GM18873 (cell line): Measurements from ENCODE around the gene WSB2.

Source experiments
- ATAC-seq: cut with Tn5 transposase; IDR thresholded peaks from one replicate; pipeline ENCODE4 v1.9.1; 2021; ENCODE audit warnings: mild to moderate bottlenecking, moderate library complexity, moderate number of reproducible peaks; ENCODE audit not compliant: unreplicated experiment, low FRiP score

WSB2 gene

DNA sequence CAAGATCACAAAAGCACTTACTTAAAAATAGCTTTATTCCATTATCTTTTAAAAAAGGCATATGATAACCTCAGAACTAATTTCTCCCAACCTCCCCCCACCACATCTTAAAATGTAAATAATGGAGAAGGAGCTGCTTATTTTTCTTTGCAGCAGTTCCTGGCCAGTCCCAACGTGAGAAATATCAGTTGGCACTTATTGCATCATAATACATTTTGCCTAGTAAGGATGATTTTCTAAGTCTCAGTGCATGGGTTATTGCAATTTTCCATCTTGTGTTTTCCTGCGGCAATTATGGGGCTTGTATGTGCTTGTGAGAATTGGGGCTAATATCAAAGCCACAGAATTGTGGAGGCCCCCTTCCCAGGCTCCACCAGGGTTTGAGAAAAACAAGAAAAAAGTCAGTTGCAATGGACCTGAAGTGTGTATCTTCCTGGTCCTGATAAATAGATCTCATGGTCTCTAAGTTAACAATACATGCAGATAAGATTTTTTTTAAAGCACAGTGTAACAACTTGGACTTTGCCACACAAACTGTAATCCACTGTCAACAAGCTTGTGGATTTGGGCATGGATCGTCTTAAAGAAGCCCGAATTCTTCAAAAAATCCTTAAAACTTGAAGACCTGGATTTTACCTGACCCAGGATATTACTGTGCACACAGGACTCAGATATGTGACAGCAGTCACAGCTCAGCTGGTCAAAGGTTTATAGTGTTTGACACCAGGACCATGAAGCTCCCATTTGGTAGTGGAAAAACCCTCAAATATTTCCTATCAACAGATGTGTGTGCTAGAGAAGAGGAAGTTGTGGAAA, 2.8 kb upstream of the WSB2 start:
- no peak for ATAC-seq

- no peak for ATAC-seq
Observed at GRCh38 chr12:118061873-118062843, 1.2 kb upstream of the WSB2 start.

DNA sequence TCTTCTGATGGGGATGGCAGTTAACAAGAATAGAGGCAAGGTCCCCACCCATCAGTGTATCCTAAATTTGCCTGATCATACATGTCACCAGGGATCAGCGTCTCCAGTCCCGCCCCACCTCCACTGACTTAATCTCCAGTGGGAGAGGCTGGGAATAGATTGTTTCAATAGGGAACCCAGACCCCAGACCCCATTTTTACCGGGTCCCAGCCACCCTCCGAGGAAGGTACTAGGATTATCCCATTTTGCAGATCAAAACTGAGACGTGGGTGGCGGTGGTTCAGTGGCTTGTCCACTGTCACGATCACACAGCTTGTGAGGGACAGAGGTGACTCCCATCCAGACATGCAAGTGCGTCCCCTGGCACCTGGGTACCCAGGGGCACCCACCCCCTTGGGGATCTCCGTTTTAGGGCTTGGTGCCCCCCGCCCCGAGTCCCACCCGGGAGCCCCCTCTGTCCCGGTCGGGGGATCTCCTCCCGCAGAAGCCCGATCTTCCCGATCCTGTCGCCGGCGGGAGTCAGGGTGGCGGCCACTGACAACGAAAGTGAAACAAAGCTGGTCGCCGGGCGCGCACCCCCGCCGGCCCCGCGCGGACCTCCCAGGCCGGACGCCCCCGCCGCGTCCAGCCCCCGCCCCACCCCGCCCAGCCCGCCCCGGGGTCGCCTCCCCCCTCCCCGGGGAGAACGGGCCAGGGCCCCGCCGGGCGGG, 523 bp downstream of the WSB2 start:
- ATAC-seq, result no peak

DNA sequence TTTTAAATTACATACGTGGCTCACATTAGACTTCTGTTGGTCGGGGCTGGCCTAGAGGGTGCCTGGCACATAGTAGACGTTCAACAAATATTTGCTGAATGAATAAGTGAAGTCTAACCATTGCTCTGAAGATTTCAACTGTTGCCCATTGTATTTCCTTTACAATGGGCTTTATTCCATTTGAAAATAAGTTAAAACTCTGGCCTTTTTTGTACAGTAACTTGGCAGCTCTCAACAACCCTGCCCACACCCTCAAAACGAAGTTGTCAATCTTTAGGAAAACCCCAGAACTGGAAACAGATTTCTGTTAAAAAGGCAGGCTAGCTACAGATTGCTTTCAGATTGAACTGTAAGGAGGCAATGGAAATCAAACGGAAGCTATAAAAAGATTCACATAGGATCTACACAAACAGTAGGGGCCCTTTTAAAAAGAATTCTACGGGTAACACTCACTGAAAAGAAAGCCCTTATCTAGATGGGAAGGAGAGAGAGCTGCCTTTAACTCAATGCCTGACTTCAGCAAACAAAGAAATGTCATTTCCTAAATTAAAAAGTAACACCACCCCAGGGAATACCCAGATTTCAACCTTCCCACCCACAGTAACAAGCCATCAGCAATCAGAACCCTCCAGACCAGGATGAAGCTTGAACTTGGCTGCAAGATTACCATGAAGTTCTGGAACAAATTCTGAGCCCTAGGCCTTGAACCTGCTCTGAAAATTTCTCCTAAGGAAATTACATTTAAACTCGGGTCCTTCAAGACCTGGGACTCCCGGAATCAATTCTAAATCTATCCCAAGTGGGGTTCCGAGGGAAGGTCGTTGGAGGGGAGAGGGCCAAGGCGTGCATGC, 1.4 kb downstream of the WSB2 start:
- no peak for ATAC-seq

DNA sequence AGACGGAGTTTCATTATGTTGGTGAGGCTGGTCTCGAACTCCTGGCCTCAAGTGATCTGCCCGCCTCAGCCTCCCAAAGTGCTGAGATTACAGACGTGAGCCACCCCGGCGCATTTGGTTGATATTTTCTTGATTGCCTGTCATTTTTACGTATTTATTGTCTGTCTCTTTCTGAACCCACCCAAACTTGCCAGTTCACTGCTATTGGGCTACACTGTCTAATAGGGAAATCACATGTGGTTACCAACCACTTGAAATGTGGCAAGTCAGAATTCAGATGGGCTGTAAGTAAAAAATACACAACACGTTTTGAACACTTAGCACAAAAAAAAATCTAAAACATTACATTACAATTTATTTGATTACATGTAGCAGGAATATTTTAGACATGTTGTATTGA, 2.1 kb downstream of the WSB2 start:
- no peak for ATAC-seq

- no peak for ATAC-seq
Observed at GRCh38 chr12:118058227-118058626, 2.8 kb downstream of the WSB2 start.

- no peak for ATAC-seq
Observed at GRCh38 chr12:118055865-118056773, 4.9 kb downstream of the WSB2 start.

- ATAC-seq, result no peak
Observed at GRCh38 chr12:118055144-118055557, 5.8 kb downstream of the WSB2 start.

DNA sequence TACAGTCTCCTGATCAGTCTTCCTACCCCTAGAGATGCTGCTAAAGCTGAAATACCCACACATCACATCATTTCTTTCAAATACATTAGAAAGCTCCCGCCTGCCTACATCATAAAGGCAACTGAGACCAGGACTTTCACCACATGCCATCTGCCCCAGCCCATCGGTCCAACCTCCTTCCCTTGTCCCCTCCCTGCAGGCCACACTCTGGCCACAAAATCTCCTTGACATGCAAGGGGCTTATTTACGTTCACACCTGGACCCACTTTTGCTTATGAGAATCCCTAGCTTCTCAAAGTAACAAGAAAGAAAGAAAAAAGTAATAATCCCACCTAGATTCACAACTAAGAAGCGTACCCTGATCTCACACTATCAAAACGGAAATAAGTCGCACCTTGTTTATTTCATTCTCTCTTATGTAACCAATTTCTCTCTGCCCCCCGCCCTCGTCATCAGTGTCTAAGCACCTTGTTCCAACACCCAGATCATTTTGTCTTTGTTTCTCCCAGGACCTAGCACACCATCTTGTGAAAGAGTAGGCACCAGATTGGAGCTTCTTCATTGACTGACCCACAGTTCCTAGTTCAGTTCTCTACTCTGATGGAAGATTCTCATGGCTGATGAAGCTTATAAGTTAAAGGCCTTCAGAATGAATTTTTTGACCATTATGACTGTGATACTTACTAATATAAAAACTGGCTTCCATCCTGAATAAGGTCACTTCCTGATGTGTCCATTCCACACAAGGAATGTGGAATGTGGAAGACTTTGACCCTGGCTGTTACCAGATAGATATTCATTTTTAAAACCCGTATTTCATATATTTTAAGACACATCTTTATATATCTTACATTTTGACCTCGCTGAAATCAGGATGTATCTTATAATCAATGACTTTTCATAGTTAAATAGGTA, 7.7 kb downstream of the WSB2 start:
- no peak for ATAC-seq

- no peak for ATAC-seq
Observed at GRCh38 chr12:118052324-118053070, 8.5 kb downstream of the WSB2 start.

GRCh38 chr12:118050972-118051910, 9.7 kb downstream of the WSB2 start:
- no peak for ATAC-seq

DNA sequence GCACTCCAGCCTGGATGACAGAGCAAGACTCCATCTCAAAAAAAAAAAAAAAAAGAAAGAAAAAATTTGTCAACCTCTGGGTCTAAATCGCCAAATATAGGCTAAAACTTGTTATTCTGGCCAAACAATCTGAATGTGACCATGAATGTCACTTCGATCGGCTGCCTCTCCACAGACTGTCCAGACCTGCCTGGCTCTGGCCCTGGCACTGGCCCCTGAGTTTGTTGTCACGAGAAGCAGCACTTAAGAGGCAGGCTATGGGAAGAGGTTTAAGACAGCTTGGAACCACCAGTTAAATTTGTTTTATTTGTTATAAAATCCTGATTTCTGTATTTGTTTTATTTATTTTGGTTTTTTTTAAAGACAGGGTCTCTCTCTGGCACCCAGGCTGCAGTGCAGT, 14.5 kb downstream of the WSB2 start:
- no peak for ATAC-seq

- no peak for ATAC-seq
Observed at GRCh38 chr12:118044577-118044976, 16.4 kb downstream of the WSB2 start.

- ATAC-seq, result no peak
Observed at GRCh38 chr12:118044075-118044474, 16.9 kb downstream of the WSB2 start.

DNA sequence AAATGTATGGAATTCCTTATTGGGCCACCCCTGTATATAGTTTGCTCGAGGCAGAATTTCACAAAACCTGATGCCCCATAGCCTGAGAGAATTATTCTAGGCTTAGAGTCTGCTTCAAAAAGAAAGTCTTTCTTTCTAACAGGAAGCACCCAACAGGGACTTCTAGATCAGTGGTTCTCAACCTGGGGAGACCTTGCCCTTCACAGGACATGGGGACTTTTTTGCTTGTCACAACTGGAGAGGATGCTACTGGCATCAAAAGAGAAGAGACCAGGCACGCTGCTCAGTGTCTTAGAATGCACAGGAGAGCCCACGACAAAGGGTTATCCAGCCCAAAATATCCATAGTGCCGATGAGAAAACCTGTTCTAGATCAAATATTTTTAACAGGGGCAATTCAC, 18.9 kb downstream of the WSB2 start:
- ATAC-seq, result no peak

DNA sequence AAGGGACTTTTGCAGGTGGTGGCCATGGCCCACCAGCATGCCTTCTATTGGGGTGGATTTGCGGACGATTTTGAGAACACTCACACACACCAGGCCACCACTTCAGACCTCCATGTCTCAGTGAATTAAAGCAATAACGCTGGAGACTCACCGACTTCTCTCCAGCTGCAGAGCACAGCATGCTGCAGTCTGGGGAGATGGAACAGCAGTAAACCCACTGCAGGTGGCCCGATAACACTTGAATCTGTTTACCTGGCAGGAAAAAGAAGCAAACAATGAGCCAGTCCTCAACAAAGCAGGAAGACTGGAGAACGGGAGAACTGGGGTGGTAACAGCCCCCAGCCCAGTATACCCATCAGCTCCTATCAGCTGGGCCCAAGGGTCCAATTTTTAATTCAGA, 22.8 kb downstream of the WSB2 start:
- ATAC-seq, result no peak
